Endothelial cell of umbilical vein (primary cell): ENCODE results near the gene CNGB1. TPM values are rescaled to one million over a fixed set of nuclear protein-coding genes. Genes with fewer than 3 reads are reported as not detected.

Experiments
- BruUV-seq: library from RNA; stranded (reverse); fragments of 400-500 nt; replicated peaks from 2 replicates; lab custom pipeline; 2021; lab: Mats Ljungman, UMichigan
- CTCF ChIA-PET: fragments of 300-600, 350-600 bp; sonication (Branson Sonifier 250); formaldehyde crosslinking; loops from one replicate; lab custom pipeline; 2021; ENCODE audit warnings: antibody characterized with exemption, inconsistent platforms; lab: Charles Lee
- POLR2A ChIA-PET: fragments of 300-600, 350-600 bp; sonication (Branson Sonifier 250); formaldehyde crosslinking; loops from one replicate; lab custom pipeline; 2021; ENCODE audit warnings: antibody characterized with exemption, inconsistent platforms; lab: Charles Lee
- DNase-seq: peaks from one replicate; pipeline ENCODE4 v3.0.0-alpha.2; 2011; ENCODE audit warnings: low read depth, low spot score
- FAIRE-seq: peaks from 2 replicates; lab custom pipeline; 2011; peaks lifted over from hg19 to GRCh38; lab: Jason Lieb, UNC
- H2AFZ ChIP-seq: 2 replicates; pipeline ENCODE4 v1.6.0; 2012; ENCODE audit warnings: low read depth, low read length, control low read depth, inconsistent platforms
- H3K27ac ChIP-seq: 2 replicates; pipeline ENCODE4 v1.5.1; 2011; ENCODE audit warnings: low read depth, mild to moderate bottlenecking, control low read depth, low read length, moderate library complexity; ENCODE audit not compliant: insufficient read depth
- H3K27me3 ChIP-seq, 2 experiments: 2 replicates each; pipeline versions ENCODE4 v1.6.0 to v1.6.1; 2011; ENCODE audit warnings: low read length in 2 of 2, mixed read lengths in 1 of 2; ENCODE audit not compliant: control insufficient read depth in 2 of 2, insufficient read depth in 2 of 2
- H3K36me3 ChIP-seq, 2 experiments: 2 replicates in 1 of 2; 3 replicates in 1 of 2; pipeline ENCODE4 v1.5.1; 2011; ENCODE audit warnings: low read length in 2 of 2, mild to moderate bottlenecking in 1 of 2, moderate library complexity in 1 of 2; ENCODE audit not compliant: control insufficient read depth in 2 of 2, insufficient read depth in 2 of 2; ENCODE audit errors: extremely low read depth in 1 of 2
- H3K4me1 ChIP-seq: 3 replicates; pipeline ENCODE4 v1.5.1; 2011; ENCODE audit warnings: mild to moderate bottlenecking, low read length; ENCODE audit not compliant: control insufficient read depth, insufficient read depth; ENCODE audit errors: extremely low read depth
- H3K4me2 ChIP-seq: 2 replicates; pipeline ENCODE4 v1.6.1; 2011; ENCODE audit warnings: low read length, control low read depth, mixed read lengths; ENCODE audit not compliant: insufficient read depth
- H3K4me3 ChIP-seq, 3 experiments: fragments of 200-600 bp in 1 of 3; sonication (generic), shearing (Covaris generic) in 1 of 3; replicated peaks in 1 of 3; 2 replicates each; pipeline ENCODE4 v1.5.1; 2011 to 2016; ENCODE audit warnings: control low read depth in 3 of 3, low read length in 3 of 3, mild to moderate bottlenecking in 2 of 3, inconsistent platforms in 1 of 3, low read depth in 1 of 3, moderate library complexity in 1 of 3; ENCODE audit not compliant: insufficient read depth in 1 of 3
- H3K79me2 ChIP-seq: 2 replicates; pipeline ENCODE4 v1.6.0; 2012; ENCODE audit warnings: low read length, inconsistent platforms; ENCODE audit not compliant: control insufficient read depth, insufficient read depth
- H3K9ac ChIP-seq: replicated peaks from 2 replicates; pipeline ENCODE3; 2011; ENCODE audit warnings: low read length, control low read depth; ENCODE audit not compliant: insufficient read depth; ENCODE audit errors: extremely low read depth
- H3K9me1 ChIP-seq: replicated peaks from 3 replicates; pipeline ENCODE4 v1.6.0; 2011; ENCODE audit warnings: mild to moderate bottlenecking, low read length; ENCODE audit not compliant: control insufficient read depth, insufficient read depth; ENCODE audit errors: extremely low read depth
- H3K9me3 ChIP-seq: replicated peaks from 2 replicates; pipeline ENCODE4 v1.5.1; 2012; ENCODE audit warnings: low read length, inconsistent platforms; ENCODE audit not compliant: control insufficient read depth, insufficient read depth
- H4K20me1 ChIP-seq: replicated peaks from 2 replicates; pipeline ENCODE3; 2011; ENCODE audit warnings: mild to moderate bottlenecking, low read length; ENCODE audit not compliant: control insufficient read depth, insufficient read depth; ENCODE audit errors: extremely low read depth
- CTCF ChIP-seq, 2 donors: IDR thresholded peaks; 1 replicate in 1 of 2; 2 replicates in 1 of 2; pipeline ENCODE4 v1.5.1; 2011; ENCODE audit warnings: low read length in 2 of 2, mild to moderate bottlenecking in 2 of 2, moderate library complexity in 2 of 2, control low read depth in 1 of 2, inconsistent platforms in 1 of 2, low read depth in 1 of 2; ENCODE audit not compliant: insufficient read depth in 1 of 2; ENCODE audit errors: extremely low read depth in 1 of 2
- EZH2 ChIP-seq: IDR thresholded peaks from 2 replicates; pipeline ENCODE4 v1.6.1; 2012; ENCODE audit warnings: borderline replicate concordance, low read depth, mild to moderate bottlenecking, moderate library complexity, low read length, inconsistent platforms; ENCODE audit not compliant: severe bottlenecking
- FOS ChIP-seq: IDR thresholded peaks from 2 replicates; pipeline ENCODE4 v1.6.1; 2011; ENCODE audit warnings: mild to moderate bottlenecking, low read length, moderate library complexity, borderline replicate concordance; ENCODE audit not compliant: insufficient read depth
- GATA2 ChIP-seq: IDR thresholded peaks from 2 replicates; pipeline ENCODE4 v1.7.0; 2011; ENCODE audit warnings: low read depth, mild to moderate bottlenecking, moderate library complexity, mixed read lengths, low read length; ENCODE audit not compliant: insufficient read length, insufficient read depth
- JUN ChIP-seq: IDR thresholded peaks from 2 replicates; pipeline ENCODE4 v1.6.1; 2011; ENCODE audit warnings: borderline replicate concordance, low read depth; ENCODE audit not compliant: insufficient read length, insufficient read depth
- MAX ChIP-seq: IDR thresholded peaks from 2 replicates; pipeline ENCODE4 v1.6.1; 2011; ENCODE audit not compliant: insufficient read depth, insufficient read length
- MYC ChIP-seq: IDR thresholded peaks from one replicate; pipeline ENCODE4 v1.6.1; 2011; ENCODE audit warnings: mild to moderate bottlenecking, low read depth, low read length
- POLR2A ChIP-seq: IDR thresholded peaks from 2 replicates; pipeline ENCODE4 v1.6.1; 2012; ENCODE audit warnings: low read depth, mild to moderate bottlenecking, control low read depth, low read length
- POLR2AphosphoS5 ChIP-seq: IDR thresholded peaks from 2 replicates; pipeline ENCODE4 v1.6.1; 2012; ENCODE audit warnings: low read depth, mild to moderate bottlenecking, control low read depth, low read length, moderate library complexity; ENCODE audit not compliant: insufficient read depth
- dilution Hi-C: fragments of 300-500 bp; cut with MboI; formaldehyde crosslinking; loops from one replicate; pipeline ENCODE4 v1.15.0; 2019; ENCODE audit warnings: low sequenced_read_pairs; ENCODE audit not compliant: extremely low pct_ligation_motif_present
- intact Hi-C: fragments of 100-400 bp; cut with micrococcal nuclease; formaldehyde crosslinking; loops from one replicate; pipeline ENCODE4 v1.10.0; 2022
- polyA plus RNA-seq, 4 experiments: library from polyadenylated mRNA; depleted of rRNA in 3 of 4; stranded (reverse) in 3 of 4; unstranded in 1 of 4; fragments of >200 nt; gene quantifications; 2 replicates each; pipeline versions ENCODE4 v1.2.1 to v1.2.3, GENCODE V29; 2011 to 2012; ENCODE audit warnings: missing spikeins in 1 of 4
- total RNA-seq: library from RNA; stranded (reverse); gene quantifications from 2 replicates; pipeline ENCODE4 v1.2.3, GENCODE V29; 2021

Gene CNGB1
- total and polyA plus RNA-seq, 2 donors (not counting 3 experiments of a cell fraction or from before 2014, with no cell fraction given) = not detected

- Histone ChIP-seq H2AFZ (no peak overlapping the region), H4K20me1 (no peaks in the 10 kb centered on the region), H3K4me2 (no peak overlapping the region), H3K4me3 (no peak overlapping the region), H3K27me3 (peaks cover 0 to 3% of the 10 kb centered on the region in 2 experiments), H3K9me3 (no peaks in the 10 kb centered on the region), H3K9ac (no peak overlapping the region), H3K79me2 (no peaks in the 10 kb centered on the region), H3K9me1 (no peaks in the 10 kb centered on the region), H3K27ac (no peak overlapping the region), H3K36me3 (no peaks in the 10 kb centered on the region), H3K4me1 (no peaks in the 10 kb centered on the region)
- FAIRE-seq (no peak), DNase-seq (no peak)
- dilution Hi-C loops (no loop called here), intact Hi-C loops (no loop called here)
- TF ChIP-seq MAX (no peak), FOS (no peak), CTCF (IDR thresholded peaks at IDR 0.05; ENCODE audit: extremely low read depth in 1 of 2, insufficient read depth in 1 of 2, low read depth in 1 of 2, low read length in 2 of 2) (no peak), MYC (no peak), EZH2 (no peak), GATA2 (no peak), POLR2AphosphoS5 (no peak), POLR2A (no peak), JUN (no peak)
- POLR2A ChIA-PET = no interaction called here
- CTCF ChIA-PET = interaction anchor here (0.8 to 1.4 kb wide), 2 partner anchors 12 to 13 kb away, joined by 3 read pairs; no protein-coding TSS in a partner anchor
- no TSS peak for BruUV-seq
These were observed 55.7 kb downstream of the CNGB1 start for GRCh38 chr16:57915267-57915666.
